ENCODE results near the gene CEBPE.
A peak's percentile ranks its signal among the peaks of the same experiment; 100 is the strongest.

CEBPE gene

GRCh38 chr14:23118506-23119362 lies at the start of gene CEBPE:
TSS of gene CEBPE (minus strand) at chr14:23119255. CDS start at chr14:23119091, 164 bp downstream.
- TF ChIP-seq ZFP3 (CRISPR knock-in tag; IDR thresholded peaks at IDR 0.05), result no peak
- no peak for TF ChIP-seq ISL1 (CRISPR knock-in tag; IDR thresholded peaks at IDR 0.05)
- no peak for TF ChIP-seq CREB5 (CRISPR knock-in tag; IDR thresholded peaks at IDR 0.05; ENCODE audit: low read depth)
- no peak for TF ChIP-seq POU6F1 (CRISPR knock-in tag; IDR thresholded peaks at IDR 0.05; ENCODE audit: borderline replicate concordance, low read depth)
- no peak for TF ChIP-seq SNAI2 (CRISPR knock-in tag; IDR thresholded peaks at IDR 0.05)
- no peak for ATAC-seq

- peak; percentile 35; the same call in 2 of the 3 replicates for ATAC-seq
- no peak for TF ChIP-seq OSR1 (CRISPR knock-in tag; IDR thresholded peaks at IDR 0.05)
- TF ChIP-seq ESRRG (CRISPR knock-in tag; IDR thresholded peaks at IDR 0.05), result no peak
- TF ChIP-seq ISL1 (CRISPR knock-in tag; IDR thresholded peaks at IDR 0.05), result no peak; the same call in 1 of the 2 replicates
- TF ChIP-seq ZFP3 (CRISPR knock-in tag; IDR thresholded peaks at IDR 0.05), result no peak
- no peak for TF ChIP-seq TCF4 (CRISPR knock-in tag; IDR thresholded peaks at IDR 0.05; ENCODE audit: borderline replicate concordance)
- TF ChIP-seq RARB (CRISPR knock-in tag; IDR thresholded peaks at IDR 0.05), result no peak
- no peak for TF ChIP-seq TOX (CRISPR knock-in tag; IDR thresholded peaks at IDR 0.05; ENCODE audit: borderline replicate concordance)
- TF ChIP-seq BACH2 (CRISPR knock-in tag; IDR thresholded peaks at IDR 0.05; ENCODE audit: borderline replicate concordance), result no peak
- TF ChIP-seq CSRNP3 (CRISPR knock-in tag; IDR thresholded peaks at IDR 0.05), result no peak
- TF ChIP-seq ZC3H10 (CRISPR knock-in tag; IDR thresholded peaks at IDR 0.05), result no peak
- TF ChIP-seq PATZ1 (CRISPR knock-in tag; IDR thresholded peaks at IDR 0.05; ENCODE audit: borderline replicate concordance), result no peak
- TF ChIP-seq GLIS3 (CRISPR knock-in tag; IDR thresholded peaks at IDR 0.05), result no peak
- TF ChIP-seq PPARA (CRISPR knock-in tag; IDR thresholded peaks at IDR 0.05; ENCODE audit: borderline replicate concordance), result no peak
- TF ChIP-seq ZFP30 (CRISPR knock-in tag; IDR thresholded peaks at IDR 0.05), result no peak
- TF ChIP-seq ZNF70 (CRISPR knock-in tag; IDR thresholded peaks at IDR 0.05), result no peak
- no peak for TF ChIP-seq ZNF8 (CRISPR knock-in tag; IDR thresholded peaks at IDR 0.05)
- no peak for TF ChIP-seq ZNF565 (CRISPR knock-in tag; conservative IDR thresholded peaks at IDR 0.05; ENCODE audit: low read depth)
- TF ChIP-seq TSHZ2 (CRISPR knock-in tag; IDR thresholded peaks at IDR 0.05), result no peak
- TF ChIP-seq POU6F1 (CRISPR knock-in tag; IDR thresholded peaks at IDR 0.05; ENCODE audit: borderline replicate concordance, low read depth), result no peak
Measured at GRCh38 chr14:23168246-23168645, 49.2 kb upstream of the CEBPE start.
